ENCODE results near the gene DDX19B.
A peak's percentile ranks its signal among the peaks of the same experiment; 100 is the strongest.
"Not testable (repeated sequence)": the region's sequence is repeated elsewhere in the genome, so short reads cannot be mapped to it uniquely, and the experiment has no call there.

DDX19B gene

GRCh38 chr16:70298988-70299938 lies at the start of gene DDX19B:
DDX19B (plus strand) TSS chr16:70299186; CDS start chr16:70299298, 112 bp downstream.
- DNase-seq = peak; percentile 78 to 87 (median 80)

- DNase-seq = not testable (repeated sequence)
Observed at GRCh38 chr16:70249697-70250096, 49.3 kb upstream of the DDX19B start.

GRCh38 chr16:70250748-70251628 lies 48.0 kb upstream of the DDX19B start:
- DNase-seq = peak; percentile 52 to 82 (median 66)

- peak; percentile 96 to 97 (median 96) for DNase-seq
Observed at GRCh38 chr16:70251629-70252354, 47.2 kb upstream of the DDX19B start, which contains the start of gene EXOSC6. EXOSC6 (minus strand) TSS chr16:70251940; CDS start chr16:70251900, 40 bp downstream.

- peak; percentile 4 to 36 (median 26) for DNase-seq
Observed at GRCh38 chr16:70252355-70252988, 46.5 kb upstream of the DDX19B start.

- DNase-seq = peak; percentile 54 to 72 (median 55)
Observed at GRCh38 chr16:70253291-70254106, 45.5 kb upstream of the DDX19B start.

- no peak for DNase-seq
Observed at GRCh38 chr16:70254180-70254964, 44.6 kb upstream of the DDX19B start.

DNA sequence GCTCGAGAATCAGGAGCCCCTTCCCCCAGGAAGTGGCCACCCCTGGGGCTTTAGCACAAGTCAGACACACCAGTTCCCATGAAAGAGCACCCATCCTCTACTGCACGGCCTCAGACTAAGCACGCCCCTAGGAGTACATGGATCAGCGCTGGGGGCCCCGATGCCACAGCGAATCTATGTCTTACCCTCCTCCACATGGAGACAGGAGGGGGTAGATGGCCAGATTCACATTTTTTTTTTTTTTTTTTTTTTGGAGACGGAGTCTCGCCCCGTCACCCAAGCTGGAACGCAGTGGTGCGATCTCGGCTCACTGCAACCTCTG lies 44.1 kb upstream of the DDX19B start:
- DNase-seq = no peak

GRCh38 chr16:70255574-70255973 lies 43.4 kb upstream of the DDX19B start:
- no peak for DNase-seq

GRCh38 chr16:70257391-70257790 lies 41.6 kb upstream of the DDX19B start:
- DNase-seq = no peak

DNA sequence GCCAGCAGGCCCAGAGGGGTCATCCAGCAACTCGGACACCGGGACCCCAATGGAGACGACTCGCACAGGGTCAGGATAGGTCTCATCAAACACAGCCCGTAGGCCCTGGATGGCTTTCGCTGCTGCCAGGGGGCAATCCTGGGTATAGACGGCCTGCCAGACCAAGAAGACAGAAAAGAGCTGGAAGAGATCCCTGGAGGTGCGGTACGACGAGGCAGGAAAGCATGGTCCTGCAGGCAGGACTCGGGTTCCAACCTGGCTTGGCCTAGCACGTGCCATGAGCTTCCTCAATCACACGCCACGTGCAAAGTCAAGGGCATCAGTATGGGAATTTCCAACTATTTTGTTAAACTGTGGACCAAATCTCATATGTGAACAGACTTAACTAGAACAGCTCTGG lies 40.9 kb upstream of the DDX19B start:
- DNase-seq = no peak

DNA sequence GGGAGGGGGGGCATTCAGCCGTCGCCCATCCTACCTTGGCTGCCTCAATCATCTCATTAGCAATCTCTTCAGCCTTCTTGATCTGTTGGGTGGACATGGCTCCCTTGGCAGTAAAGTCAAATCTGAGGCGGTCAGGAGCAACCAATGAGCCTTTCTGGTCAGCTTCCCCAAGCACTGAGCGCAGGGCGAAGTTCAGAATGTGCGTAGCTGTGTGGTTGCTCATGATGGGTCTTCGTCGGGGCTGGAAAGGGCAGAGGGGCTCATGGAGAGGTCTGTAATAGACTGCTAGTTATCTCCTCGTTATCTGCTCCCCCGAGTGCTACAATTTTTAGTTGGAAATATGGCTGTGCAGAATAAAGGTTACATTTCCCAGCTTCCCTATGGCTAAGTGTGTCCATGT lies 40.0 kb upstream of the DDX19B start:
- DNase-seq = no peak

GRCh38 chr16:70259903-70260302 lies 39.1 kb upstream of the DDX19B start:
- DNase-seq = not testable (repeated sequence)

- peak; percentile 53 to 70 (median 67) for DNase-seq
Observed at GRCh38 chr16:70267516-70267915, 31.5 kb upstream of the DDX19B start.

DNA sequence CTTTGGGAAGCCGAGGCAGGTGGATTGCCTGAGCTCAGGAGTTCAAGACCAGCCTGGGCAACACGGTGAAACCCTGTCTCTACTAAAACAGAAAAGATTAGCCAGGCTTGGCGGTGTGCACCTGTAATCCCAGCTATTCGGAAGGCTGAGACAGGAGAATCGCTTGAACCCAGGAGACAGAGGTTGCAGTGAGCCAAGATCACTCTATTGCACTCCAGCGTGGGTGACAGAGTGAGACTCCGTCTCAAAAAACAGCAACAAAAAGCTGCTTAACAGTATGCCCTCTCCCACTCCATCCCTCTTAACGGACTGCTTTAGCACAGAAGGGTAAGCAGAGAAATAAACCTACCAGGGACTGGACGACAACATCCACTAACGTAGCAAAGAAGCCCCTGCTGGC lies 31.1 kb upstream of the DDX19B start:
- not testable (repeated sequence) for DNase-seq

DNA sequence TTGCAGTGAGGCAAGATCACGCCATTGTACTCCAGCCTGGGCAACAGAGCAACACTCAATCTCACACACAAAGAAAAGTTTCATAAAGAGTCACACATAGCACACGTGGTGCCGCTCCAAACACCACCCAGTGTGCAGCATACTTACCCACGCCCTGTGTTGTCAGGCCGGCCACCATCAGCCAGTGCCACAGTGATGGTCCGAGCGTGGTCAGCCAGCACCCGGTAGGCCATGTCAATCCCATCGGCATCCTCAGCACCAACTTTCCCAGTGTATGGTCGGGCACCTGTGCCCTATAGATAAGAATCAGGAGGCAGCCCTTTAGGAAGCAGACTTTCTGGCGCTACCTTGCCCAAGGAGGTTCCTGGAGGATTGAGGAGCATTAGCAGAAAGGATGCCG lies 29.5 kb upstream of the DDX19B start:
- no peak for DNase-seq

DNA sequence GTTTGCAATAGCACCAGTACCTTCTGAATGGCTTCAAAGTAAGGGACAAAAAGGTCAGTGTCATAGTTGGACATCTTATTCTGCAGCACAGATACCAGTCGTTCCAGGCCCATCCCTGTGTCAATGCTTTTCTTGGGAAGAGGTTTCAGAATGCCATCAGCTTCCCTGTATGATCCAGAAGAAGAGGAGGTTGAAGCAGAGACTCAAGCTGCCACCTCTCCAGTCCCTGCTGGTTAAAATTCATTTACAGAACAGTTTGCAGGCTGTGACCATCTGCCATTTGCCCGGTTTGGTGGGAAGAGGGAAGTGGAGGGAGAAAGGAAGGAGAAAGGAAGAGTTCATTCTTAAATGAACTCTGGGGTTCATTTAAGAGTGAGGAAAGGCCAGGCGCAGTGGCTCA lies 28.8 kb upstream of the DDX19B start:
- DNase-seq = no peak

- no peak for DNase-seq
Observed at GRCh38 chr16:70271696-70272095, 27.3 kb upstream of the DDX19B start.

DNA sequence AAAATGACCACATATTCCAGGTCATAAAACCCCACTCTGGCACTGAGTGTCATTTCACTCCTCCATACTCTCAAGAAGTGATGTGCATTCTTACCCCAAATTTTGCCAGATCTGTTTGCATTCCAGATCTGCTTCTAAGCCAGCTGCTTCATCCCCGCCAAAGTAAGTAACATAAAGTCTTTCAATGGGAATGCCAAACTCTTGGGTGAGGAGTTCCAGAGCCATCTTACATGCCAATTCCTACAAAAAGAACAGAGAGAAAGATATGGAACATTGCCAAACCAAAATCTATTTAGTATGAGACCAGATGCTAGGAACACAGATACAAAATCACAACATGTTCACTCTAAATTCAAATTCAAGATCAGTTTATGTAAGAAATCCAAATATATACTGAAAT lies 22.6 kb upstream of the DDX19B start:
- DNase-seq = no peak

DNA sequence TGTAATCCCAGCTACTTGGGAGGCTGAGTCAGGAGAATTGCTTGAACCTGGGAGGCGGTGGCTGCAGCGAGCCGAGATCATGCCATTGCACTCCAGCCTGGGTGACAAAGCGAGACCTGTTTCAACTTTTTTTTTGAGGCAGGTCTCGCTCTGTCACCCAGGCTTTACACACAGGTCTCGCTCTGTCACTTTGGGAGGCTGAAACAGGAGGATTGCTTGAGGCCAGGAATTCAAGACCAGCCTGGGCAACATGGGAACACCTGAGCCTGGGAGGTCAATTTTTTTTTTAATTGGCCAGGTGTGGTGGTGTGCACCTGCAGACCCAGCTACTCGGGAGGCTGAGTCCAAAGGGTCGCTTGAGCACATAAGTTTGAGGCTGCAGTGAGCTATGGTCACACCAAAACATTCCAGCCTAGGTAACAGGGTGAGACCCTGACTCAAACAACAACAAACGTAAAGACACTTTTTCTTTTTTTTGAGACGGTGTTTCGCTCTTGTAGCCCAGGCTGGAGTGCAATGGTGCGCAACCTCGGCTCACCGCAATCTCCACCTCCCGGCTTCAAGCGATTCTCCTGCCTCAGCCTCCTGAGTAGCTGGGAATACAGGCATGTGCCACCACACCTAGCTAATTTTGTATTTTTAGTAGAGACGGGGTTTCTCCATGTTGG lies 11.5 kb upstream of the DDX19B start:
- not testable (repeated sequence) for DNase-seq
